ENCODE results near the gene ZNF184. TPM values are rescaled to one million over a fixed set of nuclear protein-coding genes. Genes with fewer than 3 reads are reported as not detected.

ZNF184 gene
- total and polyA plus RNA-seq, 10 of the 15 experiments (the other 5 are each of a cell fraction or from before 2014, with no cell fraction given), result 4.1 to 15.1 (median 8.3) TPM

GRCh38 chr6:27479319-27480182, 6.6 kb upstream of the ZNF184 start (continued):
- TF ChIP-seq RAD21 (IDR thresholded peaks at IDR 0.05; ENCODE audit: insufficient read depth, low read depth, low read length) (no peak), NFYA (IDR thresholded peaks at IDR 0.05; ENCODE audit: borderline replicate concordance, low read depth, low read length) (no peak), KLF5 (IDR thresholded peaks at IDR 0.05; ENCODE audit: partially characterized antibody) (peak; percentile 85), CEBPB (IDR thresholded peaks at IDR 0.05; ENCODE audit: borderline replicate concordance in 1 of 2, low read depth in 2 of 2, low read length in 2 of 2) (no peak), FOXM1 (IDR thresholded peaks at IDR 0.05; ENCODE audit: low read depth, low read length) (no peak), MEF2A (IDR thresholded peaks at IDR 0.05; ENCODE audit: insufficient read depth, low read depth, low read length) (0 out of 2 replicates have a peak, but pooled peaks have one; percentile 39), MAX (IDR thresholded peaks at IDR 0.05; ENCODE audit: low read depth, low read length) (no peak; the same call in 1 of the 2 replicates), NR2C1 (IDR thresholded peaks at IDR 0.05) (no peak), MEF2B (IDR thresholded peaks at IDR 0.05; ENCODE audit: partially characterized antibody, poor library complexity, severe bottlenecking) (no peak), EZH2 (IDR thresholded peaks at IDR 0.05; ENCODE audit: borderline replicate concordance, control insufficient read depth, low read depth, low read length) (no peak), ZNF274 (IDR thresholded peaks at IDR 0.05; ENCODE audit: insufficient read depth, insufficient read length) (no peak), YY1 (IDR thresholded peaks at IDR 0.05; ENCODE audit: low read depth, low read length) (peak; percentile 83), CBFB (IDR thresholded peaks at IDR 0.05; ENCODE audit: low read depth) (peak; percentile 63; the same call in 1 of the 2 replicates), CBX5 (IDR thresholded peaks at IDR 0.05; ENCODE audit: low read depth) (peak; percentile 77; the same call in 1 of the 2 replicates), POLR2AphosphoS5 (IDR thresholded peaks at IDR 0.05; ENCODE audit: low read length) (peak; percentile 76)
- TF ChIP-seq, protein P1, sequence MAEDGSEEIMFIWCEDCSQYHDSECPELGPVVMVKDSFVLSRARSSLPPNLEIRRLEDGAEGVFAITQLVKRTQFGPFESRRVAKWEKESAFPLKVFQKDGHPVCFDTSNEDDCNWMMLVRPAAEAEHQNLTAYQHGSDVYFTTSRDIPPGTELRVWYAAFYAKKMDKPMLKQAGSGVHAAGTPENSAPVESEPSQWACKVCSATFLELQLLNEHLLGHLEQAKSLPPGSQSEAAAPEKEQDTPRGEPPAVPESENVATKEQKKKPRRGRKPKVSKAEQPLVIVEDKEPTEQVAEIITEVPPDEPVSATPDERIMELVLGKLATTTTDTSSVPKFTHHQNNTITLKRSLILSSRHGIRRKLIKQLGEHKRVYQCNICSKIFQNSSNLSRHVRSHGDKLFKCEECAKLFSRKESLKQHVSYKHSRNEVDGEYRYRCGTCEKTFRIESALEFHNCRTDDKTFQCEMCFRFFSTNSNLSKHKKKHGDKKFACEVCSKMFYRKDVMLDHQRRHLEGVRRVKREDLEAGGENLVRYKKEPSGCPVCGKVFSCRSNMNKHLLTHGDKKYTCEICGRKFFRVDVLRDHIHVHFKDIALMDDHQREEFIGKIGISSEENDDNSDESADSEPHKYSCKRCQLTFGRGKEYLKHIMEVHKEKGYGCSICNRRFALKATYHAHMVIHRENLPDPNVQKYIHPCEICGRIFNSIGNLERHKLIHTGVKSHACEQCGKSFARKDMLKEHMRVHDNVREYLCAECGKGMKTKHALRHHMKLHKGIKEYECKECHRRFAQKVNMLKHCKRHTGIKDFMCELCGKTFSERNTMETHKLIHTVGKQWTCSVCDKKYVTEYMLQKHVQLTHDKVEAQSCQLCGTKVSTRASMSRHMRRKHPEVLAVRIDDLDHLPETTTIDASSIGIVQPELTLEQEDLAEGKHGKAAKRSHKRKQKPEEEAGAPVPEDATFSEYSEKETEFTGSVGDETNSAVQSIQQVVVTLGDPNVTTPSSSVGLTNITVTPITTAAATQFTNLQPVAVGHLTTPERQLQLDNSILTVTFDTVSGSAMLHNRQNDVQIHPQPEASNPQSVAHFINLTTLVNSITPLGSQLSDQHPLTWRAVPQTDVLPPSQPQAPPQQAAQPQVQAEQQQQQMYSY (CRISPR knock-in tag; IDR thresholded peaks at IDR 0.05), result no peak; the same call in 1 of the 2 replicates
- TF ChIP-seq, protein P2, sequence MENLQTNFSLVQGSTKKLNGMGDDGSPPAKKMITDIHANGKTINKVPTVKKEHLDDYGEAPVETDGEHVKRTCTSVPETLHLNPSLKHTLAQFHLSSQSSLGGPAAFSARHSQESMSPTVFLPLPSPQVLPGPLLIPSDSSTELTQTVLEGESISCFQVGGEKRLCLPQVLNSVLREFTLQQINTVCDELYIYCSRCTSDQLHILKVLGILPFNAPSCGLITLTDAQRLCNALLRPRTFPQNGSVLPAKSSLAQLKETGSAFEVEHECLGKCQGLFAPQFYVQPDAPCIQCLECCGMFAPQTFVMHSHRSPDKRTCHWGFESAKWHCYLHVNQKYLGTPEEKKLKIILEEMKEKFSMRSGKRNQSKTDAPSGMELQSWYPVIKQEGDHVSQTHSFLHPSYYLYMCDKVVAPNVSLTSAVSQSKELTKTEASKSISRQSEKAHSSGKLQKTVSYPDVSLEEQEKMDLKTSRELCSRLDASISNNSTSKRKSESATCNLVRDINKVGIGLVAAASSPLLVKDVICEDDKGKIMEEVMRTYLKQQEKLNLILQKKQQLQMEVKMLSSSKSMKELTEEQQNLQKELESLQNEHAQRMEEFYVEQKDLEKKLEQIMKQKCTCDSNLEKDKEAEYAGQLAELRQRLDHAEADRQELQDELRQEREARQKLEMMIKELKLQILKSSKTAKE (IDR thresholded peaks at IDR 0.05; ENCODE audit: low read depth, poor library complexity, severe bottlenecking), result peak; percentile 69
- TF ChIP-seq, protein P3, sequence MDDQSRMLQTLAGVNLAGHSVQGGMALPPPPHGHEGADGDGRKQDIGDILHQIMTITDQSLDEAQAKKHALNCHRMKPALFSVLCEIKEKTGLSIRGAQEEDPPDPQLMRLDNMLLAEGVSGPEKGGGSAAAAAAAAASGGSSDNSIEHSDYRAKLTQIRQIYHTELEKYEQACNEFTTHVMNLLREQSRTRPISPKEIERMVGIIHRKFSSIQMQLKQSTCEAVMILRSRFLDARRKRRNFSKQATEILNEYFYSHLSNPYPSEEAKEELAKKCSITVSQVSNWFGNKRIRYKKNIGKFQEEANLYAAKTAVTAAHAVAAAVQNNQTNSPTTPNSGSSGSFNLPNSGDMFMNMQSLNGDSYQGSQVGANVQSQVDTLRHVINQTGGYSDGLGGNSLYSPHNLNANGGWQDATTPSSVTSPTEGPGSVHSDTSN (IDR thresholded peaks at IDR 0.05; ENCODE audit: insufficient replicate concordance, low read depth, low read length), result no peak

All from GM12878 (cell line).